Measurements from ENCODE around the gene PDXK. TPM values are rescaled to one million over a fixed set of nuclear protein-coding genes. Genes with fewer than 3 reads are reported as not detected.

Gene PDXK
- total and polyA plus RNA-seq, 2 of the 8 experiments (the other 6 are each of a cell fraction or from before 2014, with no cell fraction given): 78.0 to 112 TPM

DNA sequence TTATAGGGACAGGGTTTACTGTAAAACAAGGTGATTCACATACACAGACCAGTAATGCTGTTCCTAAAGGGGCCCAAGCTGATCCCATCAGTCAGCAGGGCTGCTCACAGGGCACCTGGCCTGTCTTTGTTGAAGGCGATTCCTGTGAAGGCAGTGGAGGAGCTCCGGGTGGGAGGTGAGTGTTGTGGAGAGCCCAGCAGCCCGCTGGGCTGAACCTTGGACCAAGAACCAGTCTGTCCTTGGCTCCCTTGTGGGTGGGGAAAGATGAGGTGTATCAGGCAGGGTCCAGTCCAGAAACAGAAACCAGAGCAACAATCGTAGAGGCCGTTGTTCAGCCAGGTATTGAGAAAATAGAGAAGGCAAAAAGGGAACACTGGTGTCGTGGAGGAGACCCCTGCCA is 12.5 kb downstream of the PDXK start (continued):
- no peak for TF ChIP-seq POLR2A (IDR thresholded peaks at IDR 0.05; ENCODE audit: control extremely low read depth in 1 of 2, low read depth in 2 of 2, low read length in 2 of 2)
- TF ChIP-seq POU5F1 (IDR thresholded peaks at IDR 0.05; ENCODE audit: low read depth, low read length): no peak

Measured in H1 (cell line).